Measurements from ENCODE around the gene POLR3A. TPM values are rescaled to one million over a fixed set of nuclear protein-coding genes. Genes with fewer than 3 reads are reported as not detected.

The POLR3A gene
- total and polyA plus RNA-seq, 2 of the 13 experiments (the other 11 are each of a cell fraction or from before 2014, with no cell fraction given): 13.6 to 19.2 TPM

DNA sequence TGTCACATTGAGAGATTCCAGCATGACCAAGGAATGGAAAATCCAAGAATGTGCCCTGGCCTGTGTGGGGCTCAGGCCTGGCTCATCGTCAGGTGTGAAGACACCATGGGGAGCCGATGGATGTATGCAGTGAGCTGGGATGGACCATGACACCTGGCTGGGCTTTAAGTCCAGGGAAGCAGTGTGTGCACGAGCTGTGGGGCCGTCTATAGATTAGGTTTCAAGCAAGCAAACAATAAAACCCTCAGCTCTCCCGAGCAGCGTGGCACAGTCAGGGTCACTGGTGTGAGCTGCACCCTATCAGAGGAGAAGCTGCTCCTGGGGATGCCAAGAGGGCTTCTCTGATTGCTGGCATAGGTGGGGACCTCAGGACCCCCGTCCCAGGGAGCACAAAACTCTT is 52.3 kb downstream of the POLR3A start:
- BruUV-seq (replicated peaks): no TSS peak
- CTCF ChIA-PET (ENCODE audit: low intra/inter-chr PET ratio, low total read pairs): no interaction called here
- Histone ChIP-seq H2AFZ (ENCODE audit: low read length) (no peak overlapping the region), H4K20me1 (ENCODE audit: insufficient read depth, low read length) (no peaks in the 10 kb centered on the region), H3K9me3 (ENCODE audit: low read length) (no peaks in the 10 kb centered on the region), H3K27ac (ENCODE audit: extremely low read length, insufficient read depth, low read length) (no peak overlapping the region), H3K4me3 (replicated peaks in 1 of 3; ENCODE audit: insufficient read depth in 1 of 3, low read depth in 2 of 3, low read length in 3 of 3) (no peak overlapping the region), H3K79me2 (ENCODE audit: insufficient read depth, low read length) (no peaks in the 10 kb centered on the region), H3K36me3 (replicated peaks in 1 of 2; ENCODE audit: control insufficient read depth in 1 of 2, insufficient read depth in 2 of 2, low read length in 2 of 2) (peaks cover 24 to 50% of the 10 kb centered on the region in 2 experiments), H3K9ac (ENCODE audit: insufficient read depth, low read depth, low read length) (no peak overlapping the region), H3K4me1 (ENCODE audit: insufficient read depth, low read length) (peaks cover 34% of the 10 kb centered on the region), H3K4me2 (ENCODE audit: low read depth, low read length) (no peak overlapping the region), H3K27me3 (ENCODE audit: control insufficient read depth in 1 of 2, insufficient read depth in 2 of 2, low read length in 2 of 2) (no peaks in the 10 kb centered on the region)
- no peak for FAIRE-seq
- POLR2A ChIA-PET: interaction anchor here (0.5 to 1.8 kb wide), 2 partner anchors 12 to 15 kb away, joined by 4 to 5 read pairs; no protein-coding TSS in a partner anchor
- intact Hi-C loops (cut with micrococcal nuclease; ENCODE audit: unreplicated experiment) (no loop called here), in situ Hi-C loops (cut with HindIII; ENCODE audit: extremely low pct_ligation_motif_present, low pct_unique_long_range_greater_than_20kb) (no loop called here)
- TF ChIP-seq LCORL (IDR thresholded peaks at IDR 0.05): no peak
- no peak for TF ChIP-seq LCORL (CRISPR knock-in tag; IDR thresholded peaks at IDR 0.05)
- no peak for TF ChIP-seq ZNF564 (CRISPR knock-in tag; IDR thresholded peaks at IDR 0.05)
- TF ChIP-seq ZFP1 (CRISPR knock-in tag; IDR thresholded peaks at IDR 0.05): no peak
- TF ChIP-seq SUZ12 (IDR thresholded peaks at IDR 0.05; ENCODE audit: low read depth, low read length): no peak
- TF ChIP-seq MED8 (CRISPR knock-in tag; IDR thresholded peaks at IDR 0.05; ENCODE audit: insufficient replicate concordance): no peak
- no peak for TF ChIP-seq ZNF746 (CRISPR knock-in tag; IDR thresholded peaks at IDR 0.05)
- TF ChIP-seq ZNF484 (CRISPR knock-in tag; IDR thresholded peaks at IDR 0.05; ENCODE audit: borderline replicate concordance, low read depth): no peak
- TF ChIP-seq, protein P1, sequence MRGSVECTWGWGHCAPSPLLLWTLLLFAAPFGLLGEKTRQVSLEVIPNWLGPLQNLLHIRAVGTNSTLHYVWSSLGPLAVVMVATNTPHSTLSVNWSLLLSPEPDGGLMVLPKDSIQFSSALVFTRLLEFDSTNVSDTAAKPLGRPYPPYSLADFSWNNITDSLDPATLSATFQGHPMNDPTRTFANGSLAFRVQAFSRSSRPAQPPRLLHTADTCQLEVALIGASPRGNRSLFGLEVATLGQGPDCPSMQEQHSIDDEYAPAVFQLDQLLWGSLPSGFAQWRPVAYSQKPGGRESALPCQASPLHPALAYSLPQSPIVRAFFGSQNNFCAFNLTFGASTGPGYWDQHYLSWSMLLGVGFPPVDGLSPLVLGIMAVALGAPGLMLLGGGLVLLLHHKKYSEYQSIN (CRISPR knock-in tag; IDR thresholded peaks at IDR 0.05; ENCODE audit: borderline replicate concordance): no peak
- no peak for TF ChIP-seq ZSCAN30 (CRISPR knock-in tag; IDR thresholded peaks at IDR 0.05)
- no peak for TF ChIP-seq ZNF530 (CRISPR knock-in tag; IDR thresholded peaks at IDR 0.05; ENCODE audit: low read depth)
- no peak for TF ChIP-seq ARHGAP35 (CRISPR knock-in tag; IDR thresholded peaks at IDR 0.05; ENCODE audit: borderline replicate concordance)
- no peak for TF ChIP-seq CBFB (CRISPR knock-in tag; IDR thresholded peaks at IDR 0.05)
- no peak for TF ChIP-seq TFDP2 (CRISPR knock-in tag; IDR thresholded peaks at IDR 0.05)
- no peak; the same call in 2 of the 3 replicates for ATAC-seq
- DNase-seq (ENCODE audit: low spot score): no peak
- WGBS (ENCODE audit: low lambda C conversion rate): 94% methylated on average over 6 of the region's 7 CpGs
